Esophagus squamous epithelium (tissue), 5 donors: Measurements from ENCODE around the gene DEF6. TPM values are rescaled to one million over a fixed set of nuclear protein-coding genes. Genes with fewer than 3 reads are reported as not detected.
A peak's percentile ranks its signal among the peaks of the same experiment; 100 is the strongest.

Experiments used
- DNase-seq: peaks from one replicate; lab custom pipeline; 2025; lab: John Stamatoyannopoulos, UW
- H3K27ac ChIP-seq, 4 donors: fragments of 200-600 bp; sonication (generic); one replicate each; pipeline ENCODE4 v1.5.1; 2016 to 2019; ENCODE audit warnings: mild to moderate bottlenecking in 1 of 4
- H3K27me3 ChIP-seq, 4 donors: fragments of 200-600 bp; sonication (generic); 1 replicate in 3 of 4; 2 replicates in 1 of 4; pipeline versions ENCODE4 v1.5.1 to v1.6.0; 2017 to 2021; ENCODE audit warnings: antibody characterized with exemption in 1 of 4
- H3K36me3 ChIP-seq, 3 donors: fragments of 200-600 bp; sonication (generic); one replicate each; pipeline ENCODE4 v1.5.1; 2016 to 2019
- H3K4me1 ChIP-seq, 3 donors: fragments of 200-600 bp; sonication (generic); one replicate each; pipeline ENCODE4 v1.5.1; 2017 to 2019
- H3K4me3 ChIP-seq, 4 donors: fragments of 200-600 bp; sonication (generic); 1 replicate in 3 of 4; 2 replicates in 1 of 4; pipeline ENCODE4 v1.5.1; 2016 to 2019; ENCODE audit warnings: mild to moderate bottlenecking in 2 of 4, moderate library complexity in 1 of 4
- H3K9me3 ChIP-seq, 3 donors: fragments of 200-600 bp; sonication (generic); one replicate each; pipeline ENCODE4 v1.5.1; 2016 to 2019
- CTCF ChIP-seq, 6 experiments: fragments of 450-650 bp in 4 of 6; fragments of 200-600 bp in 2 of 6; sonication (generic) in 2 of 6; IDR thresholded peaks; one replicate each; pipeline ENCODE4 v1.5.1; 2016 to 2019; ENCODE audit warnings: antibody characterized with exemption in 6 of 6, mild to moderate bottlenecking in 4 of 6, moderate library complexity in 4 of 6
- POLR2A ChIP-seq, 4 donors: fragments of 450-650 bp; IDR thresholded peaks; one replicate each; pipeline ENCODE4 v1.6.1; 2017; ENCODE audit warnings: antibody characterized with exemption in 4 of 4, mild to moderate bottlenecking in 4 of 4, moderate library complexity in 3 of 4
- WGBS, 2 donors: methylation state at CpG; one replicate each; pipeline ENCODE4 v1.1.5; 2018; 5-methylcytosine and 5-hydroxymethylcytosine counted together
- intact Hi-C: fragments of 100-400 bp; cut with DNase I; formaldehyde crosslinking; loops from one replicate; pipeline ENCODE4 v1.15.0; 2022
- total RNA-seq, 4 donors: library from RNA; depleted of rRNA; stranded (reverse); fragments of >200 nt; gene quantifications; one replicate each; pipeline ENCODE4 v1.1.0, GENCODE V29; 2016
- donor health status: DM: yes; HTN: yes; CAD: no.

DEF6 gene
- total RNA-seq, 4 donors from 2014 or later, result 20.5 to 38.0 (median 25.2) TPM

GRCh38 chr6:35343092-35343834, 45.6 kb downstream of the DEF6 start:
- H3K36me3 ChIP-seq, result peaks cover 0 to 32% (median 0%) of the 10 kb centered on the region in 3 donors
- intact Hi-C loops, result loop anchor here (5.0 to 10.0 kb wide), 2 partner anchors 72 to 109 kb away; partner anchors contain the start of gene FANCE
- 5 to 9% methylated on average over 13 of the region's 13 CpGs for WGBS, 2 donors
- TF ChIP-seq CTCF (IDR thresholded peaks at IDR 0.05), result no peak
- TF ChIP-seq POLR2A (IDR thresholded peaks at IDR 0.05), result no peak
- H3K27me3 ChIP-seq, result no peaks in the 10 kb centered on the region
- peaks cover 17 to 46% (median 32%) of the 10 kb centered on the region in 3 donors for H3K4me1 ChIP-seq
- no peaks in the 10 kb centered on the region for H3K9me3 ChIP-seq
- peak overlapping the region; percentile 89 to 97 (median 96) for H3K27ac ChIP-seq
- H3K4me3 ChIP-seq, result peak overlapping the region; percentile 69 to 99 (median 92)
- no peak for DNase-seq

- Histone ChIP-seq H3K36me3 (peaks cover 0 to 39% (median 5%) of the 10 kb centered on the region in 3 donors), H3K27me3 (no peaks in the 10 kb centered on the region), H3K4me1 (peaks cover 17 to 46% (median 32%) of the 10 kb centered on the region in 3 donors), H3K9me3 (no peaks in the 10 kb centered on the region), H3K27ac (peak overlapping the region; percentile 89 to 97 (median 96)), H3K4me3 (peak overlapping the region; percentile 69 to 99 (median 92))
- no peak for DNase-seq
- TF ChIP-seq CTCF (IDR thresholded peaks at IDR 0.05) (no peak), POLR2A (IDR thresholded peaks at IDR 0.05) (no peak)
- WGBS, 2 donors, result 55 to 65% methylated on average over 6 of the region's 6 CpGs
- intact Hi-C loops, result loop anchor here (5.0 to 10.0 kb wide), 2 partner anchors 71 to 108 kb away; partner anchors contain the start of gene FANCE
Observed at GRCh38 chr6:35343835-35344550, 46.4 kb downstream of the DEF6 start.

- WGBS, 2 donors, result 82 to 88% methylated on average over 3 to 4 of the region's 4 CpGs
- H3K4me1 ChIP-seq, result peaks cover 0 to 7% (median 0%) of the 10 kb centered on the region in 3 donors
- TF ChIP-seq POLR2A (IDR thresholded peaks at IDR 0.05), result no peak
- no peak for TF ChIP-seq CTCF (IDR thresholded peaks at IDR 0.05)
- no peaks in the 10 kb centered on the region for H3K27me3 ChIP-seq
- no peaks in the 10 kb centered on the region for H3K9me3 ChIP-seq
- intact Hi-C loops, result no loop called here
- no peak overlapping the region for H3K4me3 ChIP-seq
- no peak for DNase-seq
- peaks cover 0 to 96% (median 11%) of the 10 kb centered on the region in 3 donors for H3K36me3 ChIP-seq
- H3K27ac ChIP-seq, result no peak overlapping the region
Observed at GRCh38 chr6:35351422-35351821, 53.8 kb downstream of the DEF6 start.

- no peaks in the 10 kb centered on the region for H3K27me3 ChIP-seq
- peaks cover 0 to 2% (median 0%) of the 10 kb centered on the region in 3 donors for H3K4me1 ChIP-seq
- H3K36me3 ChIP-seq, result peaks cover 0 to 95% (median 11%) of the 10 kb centered on the region in 3 donors
- no peak for TF ChIP-seq CTCF (IDR thresholded peaks at IDR 0.05)
- TF ChIP-seq POLR2A (IDR thresholded peaks at IDR 0.05), result no peak
- 95 to 100% methylated on average over 2 of the region's 2 CpGs for WGBS, 2 donors
- no peak overlapping the region for H3K27ac ChIP-seq
- H3K4me3 ChIP-seq, result no peak overlapping the region
- no peak for DNase-seq
- no peaks in the 10 kb centered on the region for H3K9me3 ChIP-seq
- intact Hi-C loops, result no loop called here
Observed at GRCh38 chr6:35352735-35353134, 55.1 kb downstream of the DEF6 start.
